Esophagus muscularis mucosa (tissue), 4 donors: ENCODE results near the gene SLC41A3. TPM values are rescaled to one million over a fixed set of nuclear protein-coding genes. Genes with fewer than 3 reads are reported as not detected.
"Not testable (repeated sequence)": the region's sequence is repeated elsewhere in the genome, so short reads cannot be mapped to it uniquely, and the experiment has no call there.

Source experiments
- DNase-seq: peaks from one replicate; pipeline ENCODE4 v3.0.0-alpha.2; 2017; ENCODE audit errors: extremely low spot score
- H3K27ac ChIP-seq, 4 donors: fragments of 200-600 bp; sonication (generic); replicated peaks in 1 of 4; 1 replicate in 3 of 4; 2 replicates in 1 of 4; pipeline ENCODE4 v1.5.1; 2016 to 2019; ENCODE audit warnings: mild to moderate bottlenecking in 1 of 4
- H3K27me3 ChIP-seq, 4 donors: fragments of 200-600 bp; sonication (generic); one replicate each; pipeline versions ENCODE4 v1.5.1 to v1.6.0; 2016 to 2019
- H3K36me3 ChIP-seq, 4 donors: fragments of 200-600 bp; sonication (generic); one replicate each; pipeline ENCODE4 v1.5.1; 2016 to 2019
- H3K4me1 ChIP-seq, 4 donors: fragments of 200-600 bp; sonication (generic); one replicate each; pipeline ENCODE4 v1.5.1; 2016 to 2019
- H3K4me3 ChIP-seq, 4 donors: fragments of 200-600 bp; sonication (generic); 1 replicate in 2 of 4; 2 replicates in 2 of 4; pipeline ENCODE4 v1.5.1; 2016 to 2019; ENCODE audit warnings: mild to moderate bottlenecking in 4 of 4, moderate library complexity in 1 of 4
- H3K9me3 ChIP-seq, 4 donors: fragments of 200-600 bp; sonication (generic); 1 replicate in 3 of 4; 2 replicates in 1 of 4; pipeline ENCODE4 v1.5.1; 2016 to 2019
- EP300 ChIP-seq: sonication (generic); formaldehyde crosslinking; IDR thresholded peaks from one replicate; pipeline ENCODE4 v1.6.1; 2017; ENCODE audit warnings: antibody characterized with exemption
- POLR2A ChIP-seq: fragments of 450-650 bp; IDR thresholded peaks from one replicate; pipeline ENCODE4 v1.6.1; 2017; ENCODE audit warnings: antibody characterized with exemption, moderate library complexity, mild to moderate bottlenecking, low read depth
- POLR2AphosphoS5 ChIP-seq, 2 donors: sonication (generic); formaldehyde crosslinking; IDR thresholded peaks; one replicate each; pipeline ENCODE4 v1.6.1; 2017; ENCODE audit warnings: antibody characterized with exemption in 2 of 2
- WGBS: methylation state at CpG from one replicate; pipeline ENCODE4 v1.1.5; 2018; 5-methylcytosine and 5-hydroxymethylcytosine counted together
- intact Hi-C: fragments of 100-400 bp; cut with DNase I; formaldehyde crosslinking; loops from one replicate; pipeline ENCODE4 v1.15.1; 2023
- total RNA-seq, 4 donors: library from RNA; depleted of rRNA; stranded (reverse); fragments of >200 nt; gene quantifications; one replicate each; pipeline versions ENCODE4 v1.1.0 to v1.2.1, GENCODE V29; 2016
- TF ChIP-seq, protein P1 (sequence below), 3 experiments: fragments of 200-600 bp in 2 of 3; fragments of 450-650 bp in 1 of 3; sonication (generic) in 2 of 3; IDR thresholded peaks; one replicate each; pipeline ENCODE4 v1.5.1; 2017 to 2019; ENCODE audit warnings: antibody characterized with exemption in 3 of 3, mild to moderate bottlenecking in 2 of 3, moderate library complexity in 1 of 3

The SLC41A3 gene
- total RNA-seq, 4 donors from 2014 or later: 31.6 to 68.1 (median 38.9) TPM

DNA sequence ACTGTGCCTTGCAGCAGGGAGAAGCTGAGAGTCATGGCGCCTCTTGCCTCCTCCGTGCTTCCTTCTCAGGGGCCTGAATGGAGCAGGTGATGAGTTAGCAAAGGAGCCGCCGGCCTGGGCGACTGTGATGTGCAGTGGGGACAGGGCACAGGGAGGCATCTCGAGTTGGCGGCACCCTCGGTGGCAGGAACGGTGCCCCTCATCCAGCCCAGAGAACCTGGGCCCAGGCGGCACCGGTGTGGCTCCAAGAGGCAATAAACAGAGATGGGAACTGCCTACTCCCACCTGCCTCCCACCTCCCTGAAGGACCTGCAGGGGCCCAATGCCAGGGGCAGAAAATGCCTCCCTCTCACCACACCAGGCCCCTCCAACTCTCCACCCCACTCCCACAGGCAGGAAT, 6.2 kb downstream of the SLC41A3 start:
- no peak overlapping the region for H3K27ac ChIP-seq
- intact Hi-C loops: no loop called here
- peaks cover 0 to 13% (median 7%) of the 10 kb centered on the region in 4 donors for H3K4me1 ChIP-seq
- peaks cover 0 to 4% (median 2%) of the 10 kb centered on the region in 4 donors for H3K36me3 ChIP-seq
- TF ChIP-seq POLR2AphosphoS5 (IDR thresholded peaks at IDR 0.05) (no peak), EP300 (no peak), POLR2A (no peak)
- TF ChIP-seq, protein P1, sequence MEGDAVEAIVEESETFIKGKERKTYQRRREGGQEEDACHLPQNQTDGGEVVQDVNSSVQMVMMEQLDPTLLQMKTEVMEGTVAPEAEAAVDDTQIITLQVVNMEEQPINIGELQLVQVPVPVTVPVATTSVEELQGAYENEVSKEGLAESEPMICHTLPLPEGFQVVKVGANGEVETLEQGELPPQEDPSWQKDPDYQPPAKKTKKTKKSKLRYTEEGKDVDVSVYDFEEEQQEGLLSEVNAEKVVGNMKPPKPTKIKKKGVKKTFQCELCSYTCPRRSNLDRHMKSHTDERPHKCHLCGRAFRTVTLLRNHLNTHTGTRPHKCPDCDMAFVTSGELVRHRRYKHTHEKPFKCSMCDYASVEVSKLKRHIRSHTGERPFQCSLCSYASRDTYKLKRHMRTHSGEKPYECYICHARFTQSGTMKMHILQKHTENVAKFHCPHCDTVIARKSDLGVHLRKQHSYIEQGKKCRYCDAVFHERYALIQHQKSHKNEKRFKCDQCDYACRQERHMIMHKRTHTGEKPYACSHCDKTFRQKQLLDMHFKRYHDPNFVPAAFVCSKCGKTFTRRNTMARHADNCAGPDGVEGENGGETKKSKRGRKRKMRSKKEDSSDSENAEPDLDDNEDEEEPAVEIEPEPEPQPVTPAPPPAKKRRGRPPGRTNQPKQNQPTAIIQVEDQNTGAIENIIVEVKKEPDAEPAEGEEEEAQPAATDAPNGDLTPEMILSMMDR (IDR thresholded peaks at IDR 0.05): no peak
- WGBS: 98% methylated on average over 11 of the region's 11 CpGs
- H3K4me3 ChIP-seq: no peak overlapping the region
- H3K27me3 ChIP-seq: no peaks in the 10 kb centered on the region
- peak; percentile 62 for DNase-seq
- peaks cover 0 to 3% (median 0%) of the 10 kb centered on the region in 4 donors for H3K9me3 ChIP-seq

DNA sequence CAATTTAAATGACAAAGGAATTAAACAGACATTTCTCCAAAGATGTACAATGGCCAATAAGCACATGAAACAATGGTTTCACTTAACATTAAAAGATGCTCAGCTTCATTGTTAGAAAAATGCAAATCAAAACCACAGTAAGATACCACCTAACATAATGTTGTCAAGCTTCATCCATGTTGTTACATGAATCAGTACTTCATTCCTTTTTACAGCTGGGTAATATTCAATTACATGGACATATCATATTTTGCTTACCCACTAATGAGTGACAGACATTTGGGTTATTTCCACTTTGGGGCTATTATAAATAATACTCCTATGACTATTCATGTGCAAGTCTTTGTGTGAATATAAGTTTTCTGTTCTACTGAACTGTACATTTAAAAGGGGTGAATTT, 7.8 kb downstream of the SLC41A3 start:
- no peaks in the 10 kb centered on the region for H3K4me1 ChIP-seq
- intact Hi-C loops: no loop called here
- peaks cover 0 to 3% (median 0%) of the 10 kb centered on the region in 4 donors for H3K9me3 ChIP-seq
- H3K27me3 ChIP-seq: no peaks in the 10 kb centered on the region
- no peak overlapping the region for H3K27ac ChIP-seq
- H3K36me3 ChIP-seq: peaks cover 0 to 5% (median 2%) of the 10 kb centered on the region in 4 donors
- H3K4me3 ChIP-seq: no peak overlapping the region
- TF ChIP-seq, protein P1 (IDR thresholded peaks at IDR 0.05): no peak
- TF ChIP-seq EP300 (no peak), POLR2A (no peak), POLR2AphosphoS5 (IDR thresholded peaks at IDR 0.05) (no peak)
- no peak for DNase-seq

DNA sequence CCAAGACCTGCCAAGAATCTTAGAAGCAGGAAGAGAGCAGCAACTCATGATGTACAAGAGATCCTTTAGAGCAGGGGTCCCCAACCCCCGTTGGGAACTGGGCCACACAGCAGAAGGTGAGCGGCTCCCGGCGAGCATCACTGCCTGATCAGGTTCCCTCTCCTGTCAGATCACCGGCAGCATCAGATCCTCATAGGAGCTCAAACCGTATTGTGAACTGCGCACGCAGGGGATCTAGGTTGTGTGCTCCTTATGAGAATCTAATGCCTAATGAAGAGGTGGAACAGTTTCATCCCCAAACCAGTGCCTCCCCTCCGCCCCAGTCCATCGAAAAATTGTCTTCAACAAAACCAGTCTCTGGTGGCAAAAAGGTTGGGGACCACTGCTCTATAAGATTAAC, 13.8 kb downstream of the SLC41A3 start:
- no peak for DNase-seq
- Histone ChIP-seq H3K4me3 (no peak overlapping the region), H3K27ac (no peak overlapping the region), H3K36me3 (peaks cover 16 to 24% (median 21%) of the 10 kb centered on the region in 4 donors), H3K27me3 (no peaks in the 10 kb centered on the region), H3K4me1 (no peaks in the 10 kb centered on the region), H3K9me3 (peaks cover 0 to 3% (median 0%) of the 10 kb centered on the region in 4 donors)
- TF ChIP-seq EP300 (no peak), POLR2A (no peak), POLR2AphosphoS5 (IDR thresholded peaks at IDR 0.05) (no peak)
- TF ChIP-seq, protein P1 (IDR thresholded peaks at IDR 0.05): no peak
- 82% methylated on average over 9 of the region's 10 CpGs for WGBS
- intact Hi-C loops: no loop called here

DNA sequence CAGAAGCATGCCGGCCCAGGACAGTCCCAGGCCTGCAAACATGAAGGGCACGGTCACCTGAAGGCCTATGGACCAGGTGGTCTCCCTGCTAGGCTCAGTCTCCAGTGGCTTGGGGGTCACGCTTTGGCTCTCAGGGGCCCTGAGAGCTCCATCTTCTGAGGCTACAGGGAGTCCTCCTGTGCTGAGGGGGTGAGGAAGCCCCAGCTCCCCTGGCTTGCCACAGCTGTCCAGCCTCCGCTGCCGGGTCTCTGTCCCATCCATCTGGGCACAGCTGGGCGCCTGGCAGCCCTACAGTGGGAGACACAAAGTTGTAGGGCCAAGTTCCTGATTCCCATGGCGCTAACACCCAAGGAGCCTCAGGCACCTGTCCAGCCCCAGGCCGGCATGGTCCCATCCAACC, 16.0 kb downstream of the SLC41A3 start:
- intact Hi-C loops: no loop called here
- Histone ChIP-seq H3K27me3 (no peaks in the 10 kb centered on the region), H3K36me3 (peaks cover 16 to 24% (median 20%) of the 10 kb centered on the region in 4 donors), H3K4me1 (no peaks in the 10 kb centered on the region), H3K4me3 (no peak overlapping the region), H3K9me3 (no peaks in the 10 kb centered on the region), H3K27ac (no peak overlapping the region)
- 96% methylated on average over 7 of the region's 8 CpGs for WGBS
- TF ChIP-seq EP300: no peak
- no peak for DNase-seq

DNA sequence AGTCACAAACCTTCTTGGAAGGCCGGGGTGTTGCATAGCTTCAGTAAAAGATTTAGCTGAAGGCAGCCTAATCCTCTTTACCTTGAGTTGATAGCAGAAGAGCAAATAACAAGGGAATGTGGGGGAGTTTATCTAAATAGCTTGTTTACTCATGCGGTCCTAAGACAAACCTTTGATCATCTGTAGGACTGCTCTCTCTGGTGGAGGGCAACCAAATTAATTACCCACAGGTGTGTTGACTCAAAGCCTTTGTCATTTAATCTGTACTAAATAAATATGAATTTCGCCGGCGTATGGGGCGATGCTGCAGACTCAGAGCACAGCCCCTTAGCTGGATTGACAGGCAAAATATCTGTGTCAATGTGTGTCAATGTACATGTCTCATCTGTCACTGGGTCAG, 17.2 kb downstream of the SLC41A3 start:
- DNase-seq, H3K4me1 ChIP-seq, H3K27me3 ChIP-seq, intact Hi-C loops, H3K9me3 ChIP-seq, H3K27ac ChIP-seq, H3K4me3 ChIP-seq: not testable (repeated sequence)
- WGBS: 91% methylated on average over 3 of the region's 6 CpGs
- peaks cover 16 to 24% (median 19%) of the 10 kb centered on the region in 4 donors for H3K36me3 ChIP-seq

DNA sequence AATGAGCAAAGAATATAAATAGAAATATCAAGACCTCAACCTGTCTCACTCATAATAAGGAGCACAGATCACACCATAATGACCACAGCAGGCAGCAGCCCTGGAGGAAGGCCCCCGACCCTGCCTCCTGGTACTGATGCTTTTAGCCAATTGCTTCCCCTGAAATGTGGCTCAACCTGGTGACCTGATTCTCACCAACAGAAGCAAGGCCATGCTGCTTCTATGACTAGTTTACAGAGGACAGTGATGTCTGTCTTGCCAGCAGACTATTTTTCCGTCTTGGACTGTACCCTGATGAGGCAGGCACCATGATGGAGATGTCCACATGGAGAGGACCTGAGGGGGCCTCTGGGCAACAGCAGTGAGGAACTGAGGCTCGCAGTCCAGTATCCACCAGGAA, 18.0 kb downstream of the SLC41A3 start:
- 100% methylated on average over 2 of the region's 3 CpGs for whole genome bisulfite sequencing
- Histone ChIP-seq H3K27ac (no peak overlapping the region), H3K27me3 (no peaks in the 10 kb centered on the region), H3K4me1 (peaks cover 0 to 2% (median 0%) of the 10 kb centered on the region in 4 donors), H3K9me3 (no peaks in the 10 kb centered on the region), H3K4me3 (no peak overlapping the region), H3K36me3 (peaks cover 16 to 24% (median 19%) of the 10 kb centered on the region in 4 donors)
- intact Hi-C loops: no loop called here
- DNase-seq: peak; percentile 86
- TF ChIP-seq, protein P1 (IDR thresholded peaks at IDR 0.05): no peak
- TF ChIP-seq POLR2A (no peak), POLR2AphosphoS5 (IDR thresholded peaks at IDR 0.05) (no peak), EP300 (no peak)
